Right renal pelvis (tissue), 4 donors: ENCODE data around the gene KIF13A. TPM values are rescaled to one million over a fixed set of nuclear protein-coding genes. Genes with fewer than 3 reads are reported as not detected.
"Not testable (repeated sequence)": the region's sequence is repeated elsewhere in the genome, so short reads cannot be mapped to it uniquely, and the experiment has no call there.

Source experiments
- DNase-seq, 4 donors: peaks; one replicate each; pipeline ENCODE4 v3.0.0-alpha.2; 2013; ENCODE audit warnings: low read depth in 4 of 4, low spot score in 3 of 4, missing footprints in 1 of 4
- polyA plus RNA-seq, 4 donors: library from polyadenylated mRNA; unstranded; fragments of 120-200 nt; gene quantifications; one replicate each; pipeline ENCODE4 v1.2.1, GENCODE V29; 2013; ENCODE audit not compliant: insufficient read length in 4 of 4

The KIF13A gene
- polyA plus RNA-seq, 4 donors, result 33.4 to 41.3 (median 37.6) TPM

DNA sequence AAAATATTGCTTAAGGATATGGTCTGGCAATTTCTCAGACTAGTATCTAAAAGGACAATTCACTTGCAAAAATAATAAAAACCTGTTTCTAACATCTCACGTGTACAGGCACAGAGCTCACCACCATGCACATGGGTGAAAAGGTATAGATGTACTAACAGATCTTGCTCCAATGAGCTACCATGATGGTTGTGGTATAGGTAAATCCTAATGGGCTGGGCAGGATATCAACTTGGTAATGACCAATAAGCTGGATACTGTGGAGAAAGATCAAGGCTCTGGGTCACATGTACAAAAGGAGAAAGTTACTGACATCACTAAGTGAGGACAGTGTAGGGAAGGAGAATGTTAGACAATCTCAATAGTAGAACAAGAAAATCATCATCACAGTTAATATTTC is 169.7 kb downstream of the KIF13A start:
- DNase-seq, result no peak

DNA sequence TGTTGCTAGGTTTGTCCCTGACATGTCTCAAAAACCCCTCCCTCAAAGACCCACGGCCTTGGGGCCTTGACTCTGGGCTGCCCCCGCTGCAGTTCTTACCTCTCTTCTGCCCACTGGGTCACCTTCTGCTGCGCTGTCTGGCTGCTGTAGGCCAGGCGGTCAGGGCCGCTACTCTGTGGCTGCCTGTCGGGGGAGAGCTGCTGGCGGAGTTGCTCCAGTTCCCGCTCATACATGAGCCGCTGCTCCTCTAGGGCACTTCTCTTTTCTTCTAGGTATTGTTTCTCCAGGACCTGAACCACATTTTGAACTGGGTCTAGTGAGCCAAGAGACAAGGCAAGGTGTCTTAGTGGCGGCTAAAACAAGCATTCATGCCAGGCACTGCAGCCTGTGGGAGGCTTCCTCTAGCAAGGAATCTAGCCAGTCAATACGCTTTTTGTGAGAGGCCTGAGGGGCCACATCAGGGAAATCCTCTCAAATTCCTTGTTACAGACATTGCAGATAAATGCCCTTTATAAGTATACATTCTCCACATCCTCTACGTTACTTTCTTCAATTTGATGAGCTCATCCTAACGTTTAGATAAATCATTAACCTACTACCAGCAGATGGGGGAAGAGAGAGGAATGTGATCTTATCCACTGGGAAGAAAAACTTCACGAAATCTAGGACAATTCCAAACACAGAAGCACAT is 170.4 kb downstream of the KIF13A start:
- DNase-seq, result peak in 1 of 4 donors; percentile 26

- DNase-seq, result no peak
Measured at GRCh38 chr6:17813542-17813941, 173.9 kb downstream of the KIF13A start.

GRCh38 chr6:17812311-17812710 is 175.1 kb downstream of the KIF13A start:
- DNase-seq, result no peak

DNA sequence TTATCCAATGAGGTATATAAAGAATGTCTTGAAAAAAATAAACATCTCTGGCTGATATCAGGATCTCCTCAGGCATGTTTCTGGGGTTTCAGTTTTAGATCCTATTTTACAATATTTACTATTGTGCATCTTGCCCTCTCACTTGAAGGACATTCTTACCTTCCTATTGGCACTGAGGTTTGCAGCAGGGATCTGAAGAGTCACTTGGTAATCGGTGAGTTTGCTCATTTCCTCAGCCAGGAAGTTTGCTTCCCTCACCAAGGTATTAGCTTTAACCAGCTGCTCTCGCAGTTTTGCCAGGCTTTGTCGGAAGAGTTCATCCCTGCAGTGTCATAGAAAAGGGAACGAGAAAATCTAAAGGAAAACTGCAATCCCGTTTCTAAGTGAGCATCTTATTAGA is 178.8 kb downstream of the KIF13A start:
- DNase-seq, result no peak

GRCh38 chr6:17807431-17807830 is 180.0 kb downstream of the KIF13A start:
- not testable (repeated sequence) for DNase-seq

DNA sequence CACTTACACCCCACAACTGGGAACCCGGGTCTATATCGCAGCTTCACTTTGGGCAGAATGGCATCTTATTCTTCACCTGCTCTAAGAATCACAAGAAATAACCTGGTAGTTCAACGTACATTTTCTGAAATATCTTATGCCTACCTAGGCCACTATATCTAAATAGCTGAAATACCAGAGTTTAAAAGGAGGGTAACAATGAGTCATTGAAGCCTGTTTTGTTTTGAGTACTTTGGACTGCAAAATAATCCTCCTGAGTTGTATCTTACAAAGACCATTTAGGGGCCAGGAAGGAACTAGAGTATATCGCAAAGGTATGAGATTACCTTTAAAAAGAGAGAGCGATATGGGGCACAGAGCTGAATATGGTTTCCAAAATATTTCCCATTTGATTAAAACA is 184.0 kb downstream of the KIF13A start:
- no peak for DNase-seq

DNA sequence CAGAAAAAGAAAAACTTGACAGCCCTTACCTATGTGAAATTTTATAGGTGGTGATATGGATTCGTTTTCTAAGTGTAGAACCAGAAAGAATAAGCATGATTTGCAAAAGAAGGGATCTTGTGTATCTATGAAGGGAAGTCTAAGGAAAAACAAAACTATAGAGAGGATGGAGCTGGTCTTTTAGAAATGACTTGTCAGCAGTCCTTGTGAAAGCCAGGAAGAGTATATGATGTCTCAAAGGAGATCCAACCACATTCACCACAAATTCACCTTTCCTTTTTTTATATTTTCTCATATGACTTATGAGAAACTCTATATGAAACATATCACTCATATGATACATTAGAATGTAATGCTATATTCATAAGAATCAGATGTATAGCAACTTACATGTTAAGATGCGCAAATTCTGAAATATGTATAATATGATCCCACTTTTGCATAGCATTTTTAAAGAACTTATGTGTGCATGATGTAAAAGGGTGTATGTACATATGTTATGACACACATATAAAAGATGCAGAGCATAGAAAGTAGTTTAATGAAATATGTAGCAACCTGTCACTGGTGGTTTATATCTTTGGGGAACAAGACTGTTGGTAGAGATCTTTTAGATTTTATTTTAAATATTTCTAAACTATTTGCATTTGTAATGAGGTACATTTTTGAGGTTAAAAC is 188.8 kb downstream of the KIF13A start:
- DNase-seq, result no peak

DNA sequence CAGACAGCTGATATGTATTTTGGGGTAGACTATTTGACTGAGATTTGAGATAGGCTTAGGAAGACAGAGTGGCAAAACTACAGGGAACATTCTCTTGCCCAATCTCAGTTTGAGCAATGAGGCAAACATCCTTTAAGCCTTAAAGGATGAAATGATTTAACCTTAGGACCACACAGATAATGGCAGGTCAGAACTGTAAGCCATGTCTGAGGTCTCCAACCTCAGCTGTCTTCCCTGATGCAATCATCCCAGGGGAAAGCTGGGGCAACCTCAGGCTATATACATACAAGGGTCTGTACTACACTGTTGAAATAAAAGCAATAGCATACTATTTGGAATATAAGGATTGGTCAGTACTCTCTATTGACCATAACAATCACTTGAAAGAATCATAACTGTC is 196.9 kb downstream of the KIF13A start:
- DNase-seq, result no peak

DNA sequence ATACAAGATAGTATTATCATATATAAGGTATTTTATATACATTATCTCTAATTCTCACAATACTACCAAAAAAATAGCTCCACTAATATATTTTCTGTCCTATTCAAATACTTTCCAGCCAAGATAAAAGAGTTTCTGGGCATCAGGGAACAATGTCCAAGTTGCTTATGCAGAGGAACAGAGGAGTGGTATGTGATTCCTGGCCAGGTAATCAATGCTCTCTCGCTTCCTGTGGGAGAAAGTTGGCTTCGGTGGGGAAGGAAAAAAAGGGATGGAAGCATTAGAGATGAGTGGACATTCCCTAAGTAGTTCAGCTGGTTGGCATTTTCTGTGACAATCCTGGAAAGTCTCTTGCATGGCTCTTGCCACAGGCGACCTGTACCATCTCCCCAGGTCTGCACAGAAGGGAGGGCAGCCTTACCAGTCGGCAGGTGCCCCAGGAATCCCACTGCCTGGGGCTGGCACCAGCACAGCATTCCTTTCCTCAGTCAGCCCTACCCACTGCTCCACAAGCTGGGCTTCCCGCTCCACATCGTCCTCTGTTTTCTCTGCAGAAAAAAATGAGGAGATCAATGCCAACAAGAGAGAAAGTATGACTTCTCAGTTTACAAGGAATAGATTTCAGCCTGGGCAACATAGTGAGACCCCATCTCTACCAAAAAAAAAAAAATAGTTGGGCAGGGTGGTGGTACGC is 202.2 kb downstream of the KIF13A start:
- no peak for DNase-seq

DNA sequence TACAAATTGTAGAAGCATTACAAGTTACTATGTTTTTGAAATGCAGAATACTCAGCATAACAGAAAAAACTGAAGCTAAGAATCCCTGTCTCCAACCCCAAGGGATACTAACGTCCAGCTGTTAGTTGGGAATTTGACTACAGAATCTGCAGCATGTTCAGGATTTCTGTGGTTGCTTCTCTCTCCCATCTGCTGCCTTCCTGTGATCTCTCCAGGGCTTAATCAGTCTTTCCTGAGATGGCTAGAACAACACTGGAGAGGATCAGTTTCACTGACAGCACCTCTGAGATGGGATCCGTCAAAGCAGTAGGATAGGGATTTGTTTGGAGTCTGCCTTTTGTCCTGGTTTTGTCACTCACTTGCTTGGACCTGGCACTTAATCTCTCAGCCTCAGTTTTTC is 207.4 kb downstream of the KIF13A start:
- DNase-seq, result no peak

- no peak for DNase-seq
Measured at GRCh38 chr6:17771609-17772008, 215.8 kb downstream of the KIF13A start.

GRCh38 chr6:17768881-17769280 is 218.6 kb downstream of the KIF13A start:
- no peak for DNase-seq

GRCh38 chr6:17768388-17768787 is 219.0 kb downstream of the KIF13A start:
- DNase-seq, result peak in 1 of 4 donors; percentile 5

DNA sequence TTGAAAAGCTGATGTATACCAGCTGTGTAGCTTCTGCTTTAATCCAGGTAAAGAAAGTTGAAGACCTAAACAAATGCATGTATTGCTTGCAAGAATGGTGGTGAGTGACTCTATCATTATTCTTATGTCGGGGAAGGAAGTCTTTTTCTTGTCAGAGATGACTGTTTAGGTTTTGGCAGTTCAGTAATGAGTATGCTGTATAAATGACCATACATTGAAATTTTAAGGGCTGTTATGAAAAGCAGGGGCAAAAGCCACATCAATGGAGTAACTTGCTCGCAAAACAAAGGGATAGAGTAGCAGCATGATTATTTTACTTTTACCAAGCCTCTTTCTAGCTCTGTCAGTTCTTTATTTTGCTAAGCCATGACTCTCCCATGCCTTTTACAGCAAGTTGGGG is 224.8 kb downstream of the KIF13A start:
- DNase-seq, result no peak

GRCh38 chr6:17758119-17758518 is 229.3 kb downstream of the KIF13A start:
- no peak for DNase-seq

GRCh38 chr6:17754254-17754653 is 233.2 kb downstream of the KIF13A start:
- no peak for DNase-seq

GRCh38 chr6:17745324-17745723 is 242.1 kb downstream of the KIF13A start:
- not testable (repeated sequence) for DNase-seq

- not testable (repeated sequence) for DNase-seq
Measured at GRCh38 chr6:17744757-17745308, 242.6 kb downstream of the KIF13A start.

DNA sequence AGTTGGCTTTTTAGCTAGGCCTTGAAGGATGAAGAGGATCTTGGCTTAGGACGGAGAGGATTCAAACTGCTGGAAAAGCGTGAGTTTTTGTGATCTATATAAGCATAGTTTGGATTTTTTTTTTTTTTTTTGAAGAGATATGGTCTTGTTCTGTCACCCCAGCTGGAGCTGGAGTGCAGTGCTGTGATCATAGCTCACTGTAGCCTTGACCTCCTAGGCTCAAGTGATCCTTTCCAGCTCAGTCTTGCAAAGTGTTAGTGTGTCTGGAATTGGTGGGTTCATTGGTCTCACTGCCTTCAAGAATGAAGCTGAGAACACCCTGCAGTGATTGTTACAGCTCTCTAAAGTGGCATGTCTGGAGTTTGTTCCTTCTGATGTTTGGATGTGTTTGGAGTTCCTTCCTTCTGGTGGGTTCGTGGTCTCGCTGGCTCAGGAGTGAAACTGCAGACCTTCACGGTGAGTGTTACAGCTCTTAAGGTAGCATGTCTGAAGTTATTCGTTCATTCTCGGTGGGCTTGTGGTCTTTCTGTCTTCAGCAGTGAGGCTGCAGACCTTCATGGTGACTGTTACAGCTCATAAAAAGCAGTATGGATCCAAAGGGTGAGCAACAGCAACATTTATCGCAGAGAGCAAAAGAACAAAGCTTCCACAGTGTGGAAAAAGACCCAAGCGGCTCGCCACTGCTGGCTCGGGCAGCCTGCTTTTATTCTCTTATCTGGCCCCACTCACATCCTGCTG is 243.2 kb downstream of the KIF13A start:
- DNase-seq, result no peak

DNA sequence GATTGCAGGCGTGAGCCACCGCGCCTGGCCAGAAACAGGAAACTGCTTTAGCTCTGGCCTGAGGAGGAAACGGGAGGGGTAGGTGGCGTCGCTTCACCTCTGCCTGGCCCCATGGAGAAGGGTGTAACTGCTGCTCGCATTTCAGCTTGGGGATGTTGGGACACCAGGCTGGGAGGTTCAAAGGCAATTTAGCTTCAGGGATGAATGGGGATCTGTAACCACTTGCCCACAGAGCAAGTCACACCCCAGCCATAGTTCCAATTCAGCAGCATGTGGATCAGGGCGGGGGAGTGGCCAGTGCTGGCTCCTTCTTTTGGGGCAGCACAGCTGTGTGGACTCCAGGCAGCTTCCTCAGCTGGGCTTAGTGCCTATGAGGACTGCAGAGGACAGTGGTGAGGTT is 245.9 kb downstream of the KIF13A start:
- DNase-seq, result no peak
